ENCODE results near the gene WDR88. TPM values are rescaled to one million over a fixed set of nuclear protein-coding genes. Genes with fewer than 3 reads are reported as not detected.
"Not testable (repeated sequence)": the region's sequence is repeated elsewhere in the genome, so short reads cannot be mapped to it uniquely, and the experiment has no call there.

Gene WDR88
- total and polyA plus RNA-seq, 2 donors = 0.05 TPM; not detected in 1

- H3K27ac ChIP-seq (ENCODE audit: low read depth in 1 of 2, low read length in 1 of 2) = no peak overlapping the region
- 4% methylated on average over 1 of the region's 1 CpG for WGBS
Measured at GRCh38 chr19:33189453-33189852, 57.5 kb downstream of the WDR88 start.

DNA sequence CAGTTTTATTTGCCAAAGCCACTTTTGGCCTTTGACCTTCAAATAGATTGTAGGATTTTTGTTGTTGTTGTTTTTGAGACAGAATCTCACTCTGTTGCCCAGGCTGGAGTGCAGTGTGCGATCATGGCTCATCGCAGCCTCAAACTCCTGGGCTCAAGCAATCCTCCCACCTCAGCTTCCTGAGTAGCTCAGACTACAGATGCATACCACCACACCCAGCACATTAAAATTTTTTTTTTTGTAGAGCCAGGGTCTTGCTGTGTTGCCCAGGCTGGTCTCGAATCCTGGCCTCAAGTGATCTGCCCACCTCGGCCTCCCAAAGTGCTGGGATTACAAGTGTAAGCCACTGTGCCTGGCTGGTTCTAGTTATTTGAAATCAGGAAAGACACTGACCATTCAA lies 59.2 kb downstream of the WDR88 start:
- H3K4me3 ChIP-seq (ENCODE audit: low read length in 2 of 2); H3K4me1 ChIP-seq (ENCODE audit: control insufficient read depth in 2 of 2, insufficient read depth in 2 of 2, low read length in 2 of 2); H3K27ac ChIP-seq (ENCODE audit: low read depth in 1 of 2, low read length in 1 of 2); DNase-seq (ENCODE audit: low read depth in 6 of 9, low spot score in 9 of 9); H3K9me3 ChIP-seq (ENCODE audit: control insufficient read depth in 2 of 2, insufficient read depth in 1 of 2, low read length in 1 of 2); H3K36me3 ChIP-seq (ENCODE audit: control insufficient read depth in 2 of 2, insufficient read depth in 2 of 2, low read length in 1 of 2): not testable (repeated sequence)
- H3K27me3 ChIP-seq (ENCODE audit: control insufficient read depth in 2 of 2, insufficient read depth in 1 of 2, low read length in 1 of 2) = peaks cover 44 to 45% of the 10 kb centered on the region in 2 donors
- 95% methylated on average over 4 of the region's 4 CpGs for WGBS

More at GRCh38 chr19:33189453-33189852, 57.5 kb downstream of the WDR88 start:
- Histone ChIP-seq H3K36me3 (ENCODE audit: control insufficient read depth in 2 of 2, insufficient read depth in 2 of 2, low read length in 1 of 2) (no peaks in the 10 kb centered on the region), H3K4me3 (ENCODE audit: low read length in 2 of 2) (no peak overlapping the region), H3K9me3 (ENCODE audit: control insufficient read depth in 2 of 2, insufficient read depth in 1 of 2, low read length in 1 of 2) (no peaks in the 10 kb centered on the region), H3K27me3 (ENCODE audit: control insufficient read depth in 2 of 2, insufficient read depth in 1 of 2, low read length in 1 of 2) (peaks cover 28 to 33% of the 10 kb centered on the region in 2 donors), H3K4me1 (ENCODE audit: control insufficient read depth in 2 of 2, insufficient read depth in 2 of 2, low read length in 2 of 2) (no peaks in the 10 kb centered on the region)
- DNase-seq (ENCODE audit: low read depth in 6 of 9, low spot score in 9 of 9) = no peak

GRCh38 chr19:33191501-33191900 lies 59.6 kb downstream of the WDR88 start:
- Histone ChIP-seq H3K27me3 (ENCODE audit: control insufficient read depth in 2 of 2, insufficient read depth in 1 of 2, low read length in 1 of 2) (peaks cover 48 to 49% of the 10 kb centered on the region in 2 donors), H3K4me1 (ENCODE audit: control insufficient read depth in 2 of 2, insufficient read depth in 2 of 2, low read length in 2 of 2) (no peaks in the 10 kb centered on the region), H3K4me3 (ENCODE audit: low read length in 2 of 2) (no peak overlapping the region), H3K9me3 (ENCODE audit: control insufficient read depth in 2 of 2, insufficient read depth in 1 of 2, low read length in 1 of 2) (no peaks in the 10 kb centered on the region), H3K27ac (ENCODE audit: low read depth in 1 of 2, low read length in 1 of 2) (no peak overlapping the region), H3K36me3 (ENCODE audit: control insufficient read depth in 2 of 2, insufficient read depth in 2 of 2, low read length in 1 of 2) (no peaks in the 10 kb centered on the region)
- no peak for DNase-seq (ENCODE audit: low read depth in 6 of 9, low spot score in 9 of 9)
- 95% methylated on average over 6 of the region's 6 CpGs for WGBS

DNA sequence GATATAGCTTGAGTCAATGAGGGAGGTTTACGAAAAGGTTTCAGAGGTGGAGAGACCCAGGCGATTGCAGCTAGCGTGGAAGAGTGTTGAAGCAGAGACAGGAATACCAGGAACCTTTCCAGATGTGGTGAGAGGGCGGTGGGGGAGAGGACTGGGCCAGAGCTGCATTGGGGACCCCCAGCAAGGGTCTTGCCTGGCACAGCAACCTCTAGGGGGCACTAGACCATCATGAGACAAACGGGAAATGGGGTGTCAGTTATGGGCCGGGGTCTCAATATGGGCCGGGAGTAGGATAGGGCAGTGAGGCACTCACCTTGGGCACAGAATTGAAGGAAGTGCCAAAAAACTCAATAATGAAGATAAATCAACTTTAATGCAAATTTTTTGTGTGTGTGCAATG lies 60.1 kb downstream of the WDR88 start:
- Histone ChIP-seq H3K4me1 (ENCODE audit: control insufficient read depth in 2 of 2, insufficient read depth in 2 of 2, low read length in 2 of 2) (no peaks in the 10 kb centered on the region), H3K4me3 (ENCODE audit: low read length in 2 of 2) (no peak overlapping the region), H3K9me3 (ENCODE audit: control insufficient read depth in 2 of 2, insufficient read depth in 1 of 2, low read length in 1 of 2) (no peaks in the 10 kb centered on the region), H3K27ac (ENCODE audit: low read depth in 1 of 2, low read length in 1 of 2) (no peak overlapping the region), H3K27me3 (ENCODE audit: control insufficient read depth in 2 of 2, insufficient read depth in 1 of 2, low read length in 1 of 2) (peaks cover 53 to 54% of the 10 kb centered on the region in 2 donors), H3K36me3 (ENCODE audit: control insufficient read depth in 2 of 2, insufficient read depth in 2 of 2, low read length in 1 of 2) (no peaks in the 10 kb centered on the region)
- no peak for DNase-seq (ENCODE audit: low read depth in 6 of 9, low spot score in 9 of 9)
- WGBS = 75% methylated on average over 7 of the region's 7 CpGs

GRCh38 chr19:33193269-33193864 lies 61.5 kb downstream of the WDR88 start:
- H3K36me3 ChIP-seq (ENCODE audit: control insufficient read depth in 2 of 2, insufficient read depth in 2 of 2, low read length in 1 of 2) = no peaks in the 10 kb centered on the region
- no peak overlapping the region for H3K27ac ChIP-seq (ENCODE audit: low read depth in 1 of 2, low read length in 1 of 2)
- H3K4me1 ChIP-seq (ENCODE audit: control insufficient read depth in 2 of 2, insufficient read depth in 2 of 2, low read length in 2 of 2) = no peaks in the 10 kb centered on the region
- WGBS = 91% methylated on average over 8 of the region's 8 CpGs
- no peak for DNase-seq (ENCODE audit: low read depth in 6 of 9, low spot score in 9 of 9)
- no peaks in the 10 kb centered on the region for H3K9me3 ChIP-seq (ENCODE audit: control insufficient read depth in 2 of 2, insufficient read depth in 1 of 2, low read length in 1 of 2)
- no peak overlapping the region for H3K4me3 ChIP-seq (ENCODE audit: low read length in 2 of 2)
- peaks cover 54 to 62% of the 10 kb centered on the region in 2 donors for H3K27me3 ChIP-seq (ENCODE audit: control insufficient read depth in 2 of 2, insufficient read depth in 1 of 2, low read length in 1 of 2)

GRCh38 chr19:33193865-33194362 lies 62.0 kb downstream of the WDR88 start, which contains the start of gene LRP3:
Gene LRP3, plus strand, starts transcription at chr19:33194330. Its CDS starts 456 bp downstream, at chr19:33194786.
- Histone ChIP-seq H3K27ac (ENCODE audit: low read depth in 1 of 2, low read length in 1 of 2) (no peak within 1 kb of the TSS), H3K4me3 (ENCODE audit: low read length in 2 of 2) (peak within 1 kb of the TSS in 1 of 2 donors; percentile 37), H3K27me3 (ENCODE audit: control insufficient read depth in 2 of 2, insufficient read depth in 1 of 2, low read length in 1 of 2) (peaks cover 54 to 64% of the 10 kb centered on the region in 2 donors), H3K4me1 (ENCODE audit: control insufficient read depth in 2 of 2, insufficient read depth in 2 of 2, low read length in 2 of 2) (no peaks in the 10 kb centered on the region), H3K9me3 (ENCODE audit: control insufficient read depth in 2 of 2, insufficient read depth in 1 of 2, low read length in 1 of 2) (no peaks in the 10 kb centered on the region), H3K36me3 (ENCODE audit: control insufficient read depth in 2 of 2, insufficient read depth in 2 of 2, low read length in 1 of 2) (no peaks in the 10 kb centered on the region)
- no peak for DNase-seq (ENCODE audit: low read depth in 6 of 9, low spot score in 9 of 9)
- 7% methylated on average over 50 of the region's 50 CpGs for WGBS

DNA sequence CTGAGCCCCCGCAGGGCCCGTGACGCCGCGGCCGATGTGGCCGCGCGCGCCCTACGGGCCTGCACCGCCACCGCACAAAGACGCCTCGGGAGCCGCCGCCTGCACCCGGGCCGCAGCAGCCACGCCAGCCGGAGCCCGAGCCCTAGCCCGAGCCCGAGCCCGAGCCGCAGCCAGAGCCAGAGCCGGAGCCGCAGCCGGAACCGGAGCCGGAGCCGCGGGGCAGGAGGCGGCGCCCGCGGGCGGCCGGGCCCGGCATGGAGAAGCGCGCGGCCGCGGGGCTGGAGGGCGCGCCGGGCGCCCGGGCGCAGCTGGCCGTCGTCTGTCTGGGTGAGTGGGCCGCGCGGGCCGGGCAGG lies 62.6 kb downstream of the WDR88 start:
- no peaks in the 10 kb centered on the region for H3K4me1 ChIP-seq (ENCODE audit: control insufficient read depth in 2 of 2, insufficient read depth in 2 of 2, low read length in 2 of 2)
- no peak for DNase-seq (ENCODE audit: low read depth in 6 of 9, low spot score in 9 of 9)
- H3K4me3 ChIP-seq (ENCODE audit: low read length in 2 of 2) = peak overlapping the region in 1 of 2 donors; percentile 37
- no peaks in the 10 kb centered on the region for H3K9me3 ChIP-seq (ENCODE audit: control insufficient read depth in 2 of 2, insufficient read depth in 1 of 2, low read length in 1 of 2)
- WGBS = under 1% methylated on average over 57 of the region's 57 CpGs
- H3K36me3 ChIP-seq (ENCODE audit: control insufficient read depth in 2 of 2, insufficient read depth in 2 of 2, low read length in 1 of 2) = no peaks in the 10 kb centered on the region
- H3K27ac ChIP-seq (ENCODE audit: low read depth in 1 of 2, low read length in 1 of 2) = no peak overlapping the region
- H3K27me3 ChIP-seq (ENCODE audit: control insufficient read depth in 2 of 2, insufficient read depth in 1 of 2, low read length in 1 of 2) = peaks cover 54 to 64% of the 10 kb centered on the region in 2 donors

- Histone ChIP-seq H3K9me3 (ENCODE audit: control insufficient read depth in 2 of 2, insufficient read depth in 1 of 2, low read length in 1 of 2) (no peaks in the 10 kb centered on the region), H3K4me3 (ENCODE audit: low read length in 2 of 2) (peak overlapping the region in 1 of 2 donors; percentile 37), H3K27ac (ENCODE audit: low read depth in 1 of 2, low read length in 1 of 2) (no peak overlapping the region), H3K27me3 (ENCODE audit: control insufficient read depth in 2 of 2, insufficient read depth in 1 of 2, low read length in 1 of 2) (peaks cover 54 to 63% of the 10 kb centered on the region in 2 donors), H3K36me3 (ENCODE audit: control insufficient read depth in 2 of 2, insufficient read depth in 2 of 2, low read length in 1 of 2) (no peaks in the 10 kb centered on the region), H3K4me1 (ENCODE audit: control insufficient read depth in 2 of 2, insufficient read depth in 2 of 2, low read length in 2 of 2) (no peaks in the 10 kb centered on the region)
- 14% methylated on average over 49 of the region's 49 CpGs for WGBS
- no peak for DNase-seq (ENCODE audit: low read depth in 6 of 9, low spot score in 9 of 9)
Measured at GRCh38 chr19:33194886-33195644, 63.2 kb downstream of the WDR88 start.

- no peaks in the 10 kb centered on the region for H3K9me3 ChIP-seq (ENCODE audit: control insufficient read depth in 2 of 2, insufficient read depth in 1 of 2, low read length in 1 of 2)
- peaks cover 54 to 56% of the 10 kb centered on the region in 2 donors for H3K27me3 ChIP-seq (ENCODE audit: control insufficient read depth in 2 of 2, insufficient read depth in 1 of 2, low read length in 1 of 2)
- H3K4me1 ChIP-seq (ENCODE audit: control insufficient read depth in 2 of 2, insufficient read depth in 2 of 2, low read length in 2 of 2) = no peaks in the 10 kb centered on the region
- WGBS = 91% methylated on average over 17 of the region's 17 CpGs
- no peaks in the 10 kb centered on the region for H3K36me3 ChIP-seq (ENCODE audit: control insufficient read depth in 2 of 2, insufficient read depth in 2 of 2, low read length in 1 of 2)
- no peak overlapping the region for H3K4me3 ChIP-seq (ENCODE audit: low read length in 2 of 2)
- no peak overlapping the region for H3K27ac ChIP-seq (ENCODE audit: low read depth in 1 of 2, low read length in 1 of 2)
- no peak for DNase-seq (ENCODE audit: low read depth in 6 of 9, low spot score in 9 of 9)
Measured at GRCh38 chr19:33195645-33196347, 63.9 kb downstream of the WDR88 start.

Measured in thymus (tissue), 11 donors.